ENCODE data around the gene OTUD6A. TPM values are rescaled to one million over a fixed set of nuclear protein-coding genes. Genes with fewer than 3 reads are reported as not detected.

The OTUD6A gene
- total and polyA plus RNA-seq, 9 of the 15 experiments (the other 6 are each of a cell fraction or from before 2014, with no cell fraction given): not detected

DNA sequence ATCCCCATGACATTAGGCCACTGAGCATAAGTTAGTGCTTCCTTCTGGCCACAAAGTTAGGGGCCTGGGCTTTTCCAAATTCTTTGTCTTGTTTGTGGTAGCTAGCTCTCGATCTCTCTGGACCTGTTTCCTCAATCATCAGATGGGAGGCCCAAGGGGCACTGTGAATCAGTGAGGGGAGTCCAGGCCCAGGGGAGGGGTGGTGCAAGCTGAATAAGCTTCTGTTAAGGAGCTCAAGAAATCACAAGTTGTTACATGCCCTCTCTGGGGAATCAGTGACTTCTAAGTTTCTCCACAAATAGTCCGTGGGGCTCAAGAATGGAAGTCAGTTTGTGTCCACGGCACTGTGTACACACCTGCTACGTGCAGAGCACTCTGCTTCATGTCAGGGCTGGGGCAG is 27.6 kb upstream of the OTUD6A start:
- Histone ChIP-seq H3K27ac (ENCODE audit: extremely low read depth, low read depth, low read length) (no peak overlapping the region), H3K36me3 (ENCODE audit: control insufficient read depth, insufficient read depth, low read length) (no peaks in the 10 kb centered on the region), H3K9me3 (replicated peaks; ENCODE audit: control insufficient read depth, insufficient read depth, low read depth, low read length) (no peaks in the 10 kb centered on the region), H3K4me2 (ENCODE audit: insufficient read depth, low read length) (no peak overlapping the region), H3K4me3 (no peak overlapping the region), H3K9me1 (ENCODE audit: control insufficient read depth, insufficient read depth, low read length) (no peaks in the 10 kb centered on the region), H3K4me1 (replicated peaks in 1 of 2; ENCODE audit: control insufficient read depth in 2 of 2, insufficient read depth in 2 of 2, low read length in 2 of 2) (no peaks in the 10 kb centered on the region), H3K79me2 (ENCODE audit: control insufficient read depth, insufficient read depth, low read length) (no peaks in the 10 kb centered on the region), H4K20me1 (replicated peaks; ENCODE audit: control insufficient read depth, insufficient read depth, low read length) (no peaks in the 10 kb centered on the region; the same call in 1 of the 2 replicates), H2AFZ (ENCODE audit: low read depth, low read length) (no peak overlapping the region), H3K9ac (ENCODE audit: insufficient read depth in 1 of 2, low read depth in 2 of 2, low read length in 2 of 2) (no peak overlapping the region), H3K27me3 (ENCODE audit: control insufficient read depth in 2 of 2, insufficient read depth in 2 of 2, low read length in 2 of 2) (no peaks in the 10 kb centered on the region)
- intact Hi-C loops (cut with micrococcal nuclease) (loop anchor here (5.0 to 10.0 kb wide), 3 partner anchors 400 to 610 kb away; no protein-coding TSS in a partner anchor), in situ Hi-C loops (cut with MboI) (loop anchor here (5.0 to 25.0 kb wide), 2 partner anchors 63 to 497 kb away; no protein-coding TSS in a partner anchor)
- CTCF ChIA-PET (ENCODE audit: low intra/inter-chr PET ratio): no interaction called here
- no peak for ATAC-seq
- no TSS peak for BruUV-seq (replicated peaks)
- TF ChIP-seq KLF13 (tag; IDR thresholded peaks at IDR 0.05; ENCODE audit: borderline replicate concordance, low read depth) (no peak), MTA1 (IDR thresholded peaks at IDR 0.05; ENCODE audit: borderline replicate concordance) (no peak)
- POLR2A ChIA-PET: no interaction called here
- 0% methylated on average over 3 of the region's 4 CpGs for WGBS (ENCODE audit: insufficient coverage, low coverage, missing lambda C conversion rate)
- no peak for FAIRE-seq
- no peak for DNase-seq (ENCODE audit: extremely low read depth in 1 of 4, low spot score in 3 of 4)

- CTCF ChIA-PET (ENCODE audit: low intra/inter-chr PET ratio): no interaction called here
- FAIRE-seq: no peak
- TF ChIP-seq TAF9B (IDR thresholded peaks at IDR 0.05; ENCODE audit: partially characterized antibody) (no peak), ZNF184 (CRISPR knock-in tag; IDR thresholded peaks at IDR 0.05) (no peak), KAT2B (IDR thresholded peaks at IDR 0.05; ENCODE audit: low read depth, low read length) (no peak), TAF7 (tag; IDR thresholded peaks at IDR 0.05) (no peak), ATF4 (CRISPR knock-in tag; IDR thresholded peaks at IDR 0.05) (no peak), KDM2B (CRISPR knock-in tag; IDR thresholded peaks at IDR 0.05) (no peak), SIN3A (IDR thresholded peaks at IDR 0.05; ENCODE audit: borderline replicate concordance in 2 of 2, control insufficient read depth in 1 of 2, low read depth in 2 of 2, low read length in 2 of 2) (no peak), NFIC (IDR thresholded peaks at IDR 0.05) (no peak), TCF3 (CRISPR knock-in tag; IDR thresholded peaks at IDR 0.05) (no peak), ZKSCAN3 (CRISPR knock-in tag; IDR thresholded peaks at IDR 0.05) (no peak), ESRRA (IDR thresholded peaks at IDR 0.05; ENCODE audit: borderline replicate concordance, low read depth) (no peak), E2F3 (CRISPR knock-in tag; IDR thresholded peaks at IDR 0.05) (no peak), NBN (IDR thresholded peaks at IDR 0.05; ENCODE audit: low read depth) (no peak)
These were observed 23.7 kb upstream of the OTUD6A start for GRCh38 chrX:70038515-70038914.

More at GRCh38 chrX:70038515-70038914, 23.7 kb upstream of the OTUD6A start:
- Histone ChIP-seq H3K36me3 (ENCODE audit: control insufficient read depth, insufficient read depth, low read length) (no peaks in the 10 kb centered on the region), H4K20me1 (replicated peaks; ENCODE audit: control insufficient read depth, insufficient read depth, low read length) (no peaks in the 10 kb centered on the region; the same call in 1 of the 2 replicates), H3K9me1 (ENCODE audit: control insufficient read depth, insufficient read depth, low read length) (no peaks in the 10 kb centered on the region), H3K4me3 (no peak overlapping the region), H3K4me1 (replicated peaks in 1 of 2; ENCODE audit: control insufficient read depth in 2 of 2, insufficient read depth in 2 of 2, low read length in 2 of 2) (no peaks in the 10 kb centered on the region; a peak in 1 of 5 replicates), H3K27ac (ENCODE audit: extremely low read depth, low read depth, low read length) (no peak overlapping the region), H3K79me2 (ENCODE audit: control insufficient read depth, insufficient read depth, low read length) (no peaks in the 10 kb centered on the region), H3K9ac (ENCODE audit: insufficient read depth in 1 of 2, low read depth in 2 of 2, low read length in 2 of 2) (no peak overlapping the region), H3K4me2 (ENCODE audit: insufficient read depth, low read length) (no peak overlapping the region), H2AFZ (ENCODE audit: low read depth, low read length) (no peak overlapping the region), H3K9me3 (replicated peaks; ENCODE audit: control insufficient read depth, insufficient read depth, low read depth, low read length) (no peaks in the 10 kb centered on the region), H3K27me3 (ENCODE audit: control insufficient read depth in 2 of 2, insufficient read depth in 2 of 2, low read length in 2 of 2) (peaks cover 0 to 4% of the 10 kb centered on the region in 2 experiments; a peak in 1 of 5 replicates)
- WGBS (ENCODE audit: insufficient coverage, low coverage, missing lambda C conversion rate): 13% methylated on average over 2 of the region's 2 CpGs
- ATAC-seq (no peak), DNase-seq (ENCODE audit: extremely low read depth in 1 of 4, low spot score in 3 of 4) (no peak)
- in situ Hi-C loops (cut with MboI) (loop anchor here (25.0 kb wide), 1 partner anchor 501 kb away; no protein-coding TSS in a partner anchor), intact Hi-C loops (cut with micrococcal nuclease) (loop anchor here (10.0 kb wide), 2 partner anchors 396 to 614 kb away; no protein-coding TSS in a partner anchor)
- no TSS peak for BruUV-seq (replicated peaks)
- POLR2A ChIA-PET: interaction anchor here (0.5 kb wide), 1 partner anchor 369 kb away, joined by 3 read pairs; no protein-coding TSS in a partner anchor
